ENCODE results near the gene BMPR1B. TPM values are rescaled to one million over a fixed set of nuclear protein-coding genes. Genes with fewer than 3 reads are reported as not detected.

Gene BMPR1B
- total RNA-seq, 1 experiment from 2014 or later = not detected

- H3K27ac ChIP-seq (ENCODE audit: low read depth, low read length) = no peak overlapping the region
- H3K36me3 ChIP-seq (ENCODE audit: control insufficient read depth in 1 of 2, insufficient read depth in 2 of 2, low read length in 2 of 2) = no peaks in the 10 kb centered on the region
- H3K9me2 ChIP-seq (ENCODE audit: insufficient read depth) = no peaks in the 10 kb centered on the region
- no peak for DNase-seq (ENCODE audit: low read depth, low spot score)
- H3K4me3 ChIP-seq (replicated peaks in 1 of 2; ENCODE audit: low read depth in 1 of 2, low read length in 2 of 2) = no peak overlapping the region
- ChIA-PET CTCF (no interaction called here), POLR2A (no interaction called here), RAD21 (ENCODE audit: low non-redundant PET in 1 of 2, low total read pairs in 2 of 2, uncharacterized antibody in 2 of 2, unreplicated experiment in 2 of 2) (no interaction called here)
- H4K20me1 ChIP-seq (ENCODE audit: insufficient read depth) = no peaks in the 10 kb centered on the region
- H3K27me3 ChIP-seq (ENCODE audit: insufficient read depth, low read length) = no peaks in the 10 kb centered on the region
- no peak overlapping the region for H3K4me2 ChIP-seq (ENCODE audit: low read length)
- no peak overlapping the region for H3K9ac ChIP-seq (ENCODE audit: low read length)
- H3K4me1 ChIP-seq (ENCODE audit: control insufficient read depth in 1 of 2, insufficient read depth in 2 of 2, low read length in 2 of 2) = no peaks in the 10 kb centered on the region
- no peak overlapping the region for H2AFZ ChIP-seq (ENCODE audit: low read depth, low read length, poor library complexity, severe bottlenecking)
- intact Hi-C loops (cut with micrococcal nuclease) = no loop called here
- no TSS peak for BruUV-seq (replicated peaks)
- no peaks in the 10 kb centered on the region for H3K79me2 ChIP-seq (ENCODE audit: insufficient read depth, low read length)
- ATAC-seq = no peak
- no peak for TF ChIP-seq TCF7L2 (IDR thresholded peaks at IDR 0.05; ENCODE audit: borderline replicate concordance, extremely low read depth, insufficient read depth, insufficient read length)
- TF ChIP-seq CTCF (IDR thresholded peaks at IDR 0.05 in 2 of 3, conservative IDR thresholded peaks at IDR 0.05 in 1 of 3; ENCODE audit: borderline replicate concordance in 1 of 3, insufficient read depth in 1 of 3, low read depth in 2 of 3, low read length in 2 of 3) = 0 out of 6 replicates have a peak, but pooled peaks of 1 of the 3 experiments have one; percentile 9
- no peak for TF ChIP-seq CEBPB (IDR thresholded peaks at IDR 0.05; ENCODE audit: low read depth)
- H3K9me3 ChIP-seq (ENCODE audit: control insufficient read depth in 1 of 2, insufficient read depth in 1 of 2, low read depth in 1 of 2, low read length in 2 of 2) = no peaks in the 10 kb centered on the region; a peak in 1 of 4 replicates
Measured at GRCh38 chr4:94892051-94892450, 134.3 kb downstream of the BMPR1B start.

- POLR2A ChIA-PET = no interaction called here
- no peaks in the 10 kb centered on the region for H3K79me2 ChIP-seq (ENCODE audit: insufficient read depth, low read length)
- TF ChIP-seq CTCF (IDR thresholded peaks at IDR 0.05 in 2 of 3, conservative IDR thresholded peaks at IDR 0.05 in 1 of 3; ENCODE audit: borderline replicate concordance in 1 of 3, insufficient read depth in 1 of 3, low read depth in 2 of 3, low read length in 2 of 3) (no peak), CEBPB (IDR thresholded peaks at IDR 0.05; ENCODE audit: low read depth) (no peak), EGR1 (IDR thresholded peaks at IDR 0.05; ENCODE audit: low read depth) (no peak), EZH2phosphoT487 (IDR thresholded peaks at IDR 0.05; ENCODE audit: borderline replicate concordance) (no peak), ATF3 (IDR thresholded peaks at IDR 0.05) (no peak), ELF1 (IDR thresholded peaks at IDR 0.05; ENCODE audit: borderline replicate concordance, low read depth) (no peak)
- H3K4me1 ChIP-seq (ENCODE audit: control insufficient read depth in 1 of 2, insufficient read depth in 2 of 2, low read length in 2 of 2) = no peaks in the 10 kb centered on the region
- BruUV-seq (replicated peaks) = no TSS peak
- H3K9me2 ChIP-seq (ENCODE audit: insufficient read depth) = no peaks in the 10 kb centered on the region
- H3K9me3 ChIP-seq (ENCODE audit: control insufficient read depth in 1 of 2, insufficient read depth in 1 of 2, low read depth in 1 of 2, low read length in 2 of 2) = no peaks in the 10 kb centered on the region; a peak in 1 of 4 replicates
- H4K20me1 ChIP-seq (ENCODE audit: insufficient read depth) = no peaks in the 10 kb centered on the region
- DNase-seq (ENCODE audit: low read depth, low spot score) = no peak
- H3K36me3 ChIP-seq (ENCODE audit: control insufficient read depth in 1 of 2, insufficient read depth in 2 of 2, low read length in 2 of 2) = no peaks in the 10 kb centered on the region
- intact Hi-C loops (cut with micrococcal nuclease) = no loop called here
- no peak overlapping the region for H3K4me3 ChIP-seq (replicated peaks in 1 of 2; ENCODE audit: low read depth in 1 of 2, low read length in 2 of 2)
- no peak overlapping the region for H3K4me2 ChIP-seq (ENCODE audit: low read length)
- RAD21 ChIA-PET (ENCODE audit: low non-redundant PET in 1 of 2, low total read pairs in 2 of 2, uncharacterized antibody in 2 of 2, unreplicated experiment in 2 of 2) = no interaction called here
- H3K27me3 ChIP-seq (ENCODE audit: insufficient read depth, low read length) = no peaks in the 10 kb centered on the region
- H3K27ac ChIP-seq (ENCODE audit: low read depth, low read length) = no peak overlapping the region
- H2AFZ ChIP-seq (ENCODE audit: low read depth, low read length, poor library complexity, severe bottlenecking) = no peak overlapping the region
- no peak overlapping the region for H3K9ac ChIP-seq (ENCODE audit: low read length)
- no peak for ATAC-seq
- CTCF ChIA-PET = interaction anchor here (1.1 kb wide), 1 partner anchor 14 kb away, joined by 3 read pairs; no protein-coding TSS in a partner anchor
Measured at GRCh38 chr4:94895081-94895480, 137.3 kb downstream of the BMPR1B start.

Measured in HCT116 (cell line).